Stomach (tissue), 9 donors: Measurements from ENCODE around the gene ERCC4. TPM values are rescaled to one million over a fixed set of nuclear protein-coding genes. Genes with fewer than 3 reads are reported as not detected.
A peak's percentile ranks its signal among the peaks of the same experiment; 100 is the strongest.

Experiments used
- DNase-seq, 2 donors: peaks; one replicate each; pipeline versions ENCODE4 v3.0.0 to v3.0.0-alpha.2; 2013 to 2019
- H3K27ac ChIP-seq, 5 donors: fragments of 200-600 bp in 4 of 5; sonication (generic) in 4 of 5; one replicate each; pipeline ENCODE4 v1.5.1; 2013 to 2019; ENCODE audit warnings: mild to moderate bottlenecking in 1 of 5, moderate library complexity in 1 of 5
- H3K27me3 ChIP-seq, 3 donors: fragments of 200-600 bp; sonication (generic); one replicate each; pipeline ENCODE4 v1.5.1; 2017 to 2019; ENCODE audit warnings: mixed run types in 1 of 3
- H3K36me3 ChIP-seq, 4 donors: fragments of 200-600 bp; sonication (generic); 1 replicate in 3 of 4; 2 replicates in 1 of 4; pipeline ENCODE4 v1.5.1; 2016 to 2019
- H3K4me1 ChIP-seq, 4 donors: fragments of 200-600 bp; sonication (generic); one replicate each; pipeline ENCODE4 v1.5.1; 2016 to 2019
- H3K4me3 ChIP-seq, 4 donors: fragments of 200-600 bp; sonication (generic) in 3 of 4; one replicate each; pipeline ENCODE4 v1.5.1; 2016 to 2019; ENCODE audit warnings: mild to moderate bottlenecking in 1 of 4
- H3K9me3 ChIP-seq, 4 donors: fragments of 200-600 bp; sonication (generic); one replicate each; pipeline ENCODE4 v1.5.1; 2016 to 2019
- CTCF ChIP-seq, 7 experiments: fragments of 450-650 bp in 4 of 7; fragments of 200-600 bp in 3 of 7; sonication (generic) in 3 of 7; IDR thresholded peaks; one replicate each; pipeline ENCODE4 v1.5.1; 2016 to 2019; ENCODE audit warnings: antibody characterized with exemption in 7 of 7, control low read depth in 2 of 7, mild to moderate bottlenecking in 1 of 7
- EP300 ChIP-seq: sonication (generic); formaldehyde crosslinking; IDR thresholded peaks from one replicate; pipeline ENCODE4 v1.6.1; 2017; ENCODE audit warnings: antibody characterized with exemption
- POLR2A ChIP-seq, 4 donors: fragments of 450-650 bp; IDR thresholded peaks; one replicate each; pipeline ENCODE4 v1.6.1; 2016; ENCODE audit warnings: antibody characterized with exemption in 4 of 4, control low read depth in 2 of 4, mild to moderate bottlenecking in 1 of 4, moderate library complexity in 1 of 4
- POLR2AphosphoS5 ChIP-seq, 3 donors: sonication (generic); formaldehyde crosslinking; IDR thresholded peaks; one replicate each; pipeline ENCODE4 v1.6.1; 2016; ENCODE audit warnings: antibody characterized with exemption in 3 of 3
- WGBS, 5 donors: extraction: QIAGEN DNeasy Blood & Tissue Kit in 3 of 5; methylation state at CpG; one replicate each; pipeline versions ENCODE4 v1.1.5 to v1.1.7; 2013 to 2018; 5-methylcytosine and 5-hydroxymethylcytosine counted together
- intact Hi-C: fragments of 100-400 bp; cut with DNase I; formaldehyde crosslinking; loops from one replicate; pipeline ENCODE4 v1.15.1; 2023; ENCODE audit warnings: low total_unique reads
- polyA plus RNA-seq, 3 donors: library from polyadenylated mRNA; stranded (reverse); fragments of 200-250 nt; gene quantifications; one replicate each; pipeline ENCODE4 v1.2.3, GENCODE V29; 2013
- total RNA-seq, 5 donors: library from RNA; depleted of rRNA; stranded (reverse); fragments of >200 nt; gene quantifications; one replicate each; pipeline versions ENCODE4 v1.1.0 to v1.2.3, GENCODE V29; 2014 to 2016
- donor health status: healthy with polysubstance abuse.
- donor health status: Bipolar disorder and iron deficiency.
- donor health status: healthy.

Gene ERCC4
- total and polyA plus RNA-seq, 8 donors = 1.2 to 45.8 (median 7.7) TPM

GRCh38 chr16:13996778-13997288 is 76.9 kb downstream of the ERCC4 start:
- TF ChIP-seq CTCF (IDR thresholded peaks at IDR 0.05) (no peak), EP300 (no peak), POLR2A (IDR thresholded peaks at IDR 0.05) (no peak), POLR2AphosphoS5 (IDR thresholded peaks at IDR 0.05) (no peak)
- no peak for DNase-seq
- H3K27me3 ChIP-seq = no peaks in the 10 kb centered on the region
- no peaks in the 10 kb centered on the region for H3K9me3 ChIP-seq
- H3K4me1 ChIP-seq = peaks cover 0 to 6% (median 0%) of the 10 kb centered on the region in 4 donors
- intact Hi-C loops = no loop called here
- H3K27ac ChIP-seq = no peak overlapping the region
- no peaks in the 10 kb centered on the region for H3K36me3 ChIP-seq
- H3K4me3 ChIP-seq = no peak overlapping the region
- WGBS, 5 donors = 71 to 88% (median 87%) methylated on average over 11 of the region's 11 CpGs

GRCh38 chr16:13997526-13997925 is 77.6 kb downstream of the ERCC4 start:
- intact Hi-C loops = no loop called here

GRCh38 chr16:13997933-13998332 is 78.0 kb downstream of the ERCC4 start:
- TF ChIP-seq EP300 (no peak), POLR2A (IDR thresholded peaks at IDR 0.05) (no peak), POLR2AphosphoS5 (IDR thresholded peaks at IDR 0.05) (no peak), CTCF (IDR thresholded peaks at IDR 0.05) (no peak)
- Histone ChIP-seq H3K4me1 (peaks cover 3 to 14% (median 5%) of the 10 kb centered on the region in 4 donors), H3K4me3 (no peak overlapping the region), H3K9me3 (no peaks in the 10 kb centered on the region), H3K27me3 (no peaks in the 10 kb centered on the region), H3K27ac (no peak overlapping the region), H3K36me3 (no peaks in the 10 kb centered on the region)
- intact Hi-C loops = no loop called here
- WGBS, 5 donors = 43 to 64% (median 44%) methylated on average over 5 of the region's 5 CpGs
- DNase-seq = peak in 1 of 2 donors; percentile 51

More at GRCh38 chr16:13997526-13997925, 77.6 kb downstream of the ERCC4 start:
- TF ChIP-seq POLR2A (IDR thresholded peaks at IDR 0.05) (no peak), CTCF (IDR thresholded peaks at IDR 0.05) (no peak), POLR2AphosphoS5 (IDR thresholded peaks at IDR 0.05) (no peak), EP300 (no peak)
- Histone ChIP-seq H3K9me3 (no peaks in the 10 kb centered on the region), H3K27me3 (no peaks in the 10 kb centered on the region), H3K36me3 (no peaks in the 10 kb centered on the region), H3K4me3 (no peak overlapping the region), H3K27ac (no peak overlapping the region), H3K4me1 (peaks cover 0 to 10% (median under 1%) of the 10 kb centered on the region in 4 donors)
- no peak for DNase-seq
- 75 to 85% (median 79%) methylated on average over 4 of the region's 4 CpGs for WGBS, 5 donors

GRCh38 chr16:13999071-13999894 is 79.3 kb downstream of the ERCC4 start:
- no peak overlapping the region for H3K27ac ChIP-seq
- TF ChIP-seq POLR2AphosphoS5 (IDR thresholded peaks at IDR 0.05) (no peak), POLR2A (IDR thresholded peaks at IDR 0.05) (no peak), CTCF (IDR thresholded peaks at IDR 0.05) (no peak), EP300 (no peak)
- 80 to 85% (median 81%) methylated on average over 10 of the region's 10 CpGs for WGBS, 5 donors
- no peaks in the 10 kb centered on the region for H3K36me3 ChIP-seq
- no peaks in the 10 kb centered on the region for H3K27me3 ChIP-seq
- intact Hi-C loops = no loop called here
- no peak overlapping the region for H3K4me3 ChIP-seq
- no peaks in the 10 kb centered on the region for H3K9me3 ChIP-seq
- peaks cover 5 to 23% (median 11%) of the 10 kb centered on the region in 4 donors for H3K4me1 ChIP-seq
- DNase-seq = no peak
